Measurements from ENCODE around the gene TCEAL3. TPM values are rescaled to one million over a fixed set of nuclear protein-coding genes. Genes with fewer than 3 reads are reported as not detected.

The TCEAL3 gene
- total and polyA plus RNA-seq, 2 of the 8 experiments (the other 6 are each of a cell fraction or from before 2014, with no cell fraction given): 4.4 to 12.0 TPM

DNA sequence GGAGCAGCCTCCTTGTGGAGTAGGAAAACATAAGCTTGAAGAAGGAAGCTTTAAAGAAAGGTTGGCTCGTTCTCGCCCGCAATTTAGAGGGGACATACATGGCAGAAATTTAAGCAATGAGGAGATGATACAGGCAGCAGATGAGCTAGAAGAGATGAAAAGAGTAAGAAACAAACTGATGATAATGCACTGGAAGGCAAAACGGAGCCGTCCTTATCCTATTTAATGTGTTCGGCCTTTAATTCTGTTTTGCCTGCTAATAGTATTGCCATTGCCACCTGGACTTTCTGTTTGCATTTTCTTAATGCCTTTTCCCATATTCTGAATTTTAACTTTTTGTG, 22.4 kb downstream of the TCEAL3 start:
- Histone ChIP-seq H4K5ac (ENCODE audit: insufficient read length, low read depth, low read length) (no peak overlapping the region), H3K79me1 (ENCODE audit: low read depth, low read length) (no peaks in the 10 kb centered on the region), H3K9me3 (ENCODE audit: insufficient read depth in 2 of 2, low read depth in 1 of 2, low read length in 1 of 2) (no peaks in the 10 kb centered on the region), H3K27me3 (replicated peaks in 1 of 4; ENCODE audit: control insufficient read depth in 3 of 4, extremely low read depth in 1 of 4, insufficient read depth in 3 of 4, low read length in 3 of 4) (no peaks in the 10 kb centered on the region), H3K4ac (replicated peaks; ENCODE audit: insufficient read length, low read depth, low read length) (no peak overlapping the region), H3K18ac (ENCODE audit: extremely low read depth, low read length) (no peak overlapping the region), H2BK5ac (ENCODE audit: low read depth, low read length) (no peak overlapping the region), H4K20me1 (replicated peaks in 1 of 2; ENCODE audit: control insufficient read depth in 1 of 2, insufficient read depth in 2 of 2, low read length in 2 of 2) (no peaks in the 10 kb centered on the region), H3K23ac (ENCODE audit: insufficient read length) (no peak overlapping the region), H2AFZ (ENCODE audit: low read length) (peak overlapping the region; percentile 92; the same call in 1 of the 2 replicates), H2BK15ac (ENCODE audit: low read length) (no peak overlapping the region), H3K4me1 (replicated peaks in 1 of 4; ENCODE audit: control insufficient read depth in 3 of 4, insufficient read depth in 4 of 4, low read length in 3 of 4) (no peaks in the 10 kb centered on the region), H3K56ac (replicated peaks; ENCODE audit: insufficient read length, low read depth, low read length) (no peak overlapping the region), H4K91ac (replicated peaks; ENCODE audit: insufficient read length, low read length) (no peak overlapping the region), H2BK20ac (ENCODE audit: low read length) (no peak overlapping the region), H4K8ac (ENCODE audit: extremely low read depth, insufficient read depth, low read length) (no peak overlapping the region), H3K14ac (ENCODE audit: insufficient read length) (no peak overlapping the region), H3K27ac (ENCODE audit: low read depth, low read length) (no peak overlapping the region), H3K4me3 (ENCODE audit: extremely low read depth in 1 of 4, insufficient read depth in 2 of 4, low read depth in 3 of 4, low read length in 4 of 4) (peak overlapping the region; percentile 44 to 92 (median 70); a peak in 7 of 8 replicates), H3K4me2 (ENCODE audit: insufficient read depth in 1 of 2, low read depth in 2 of 2, low read length in 2 of 2) (peak overlapping the region; percentile 66 to 92), H3K9ac (replicated peaks in 1 of 4; ENCODE audit: extremely low read depth in 1 of 4, low read depth in 3 of 4, low read length in 3 of 4) (peak overlapping the region in 2 of 4 experiments; percentile 22 to 39; a peak in 3 of 7 replicates), H3K79me2 (ENCODE audit: control insufficient read depth in 1 of 2, insufficient read depth in 2 of 2, low read length in 2 of 2) (no peaks in the 10 kb centered on the region), H3K36me3 (ENCODE audit: control insufficient read depth in 2 of 4, insufficient read depth in 4 of 4, low read length in 3 of 4) (no peaks in the 10 kb centered on the region), H2AK5ac (ENCODE audit: low read depth, low read length) (no peak overlapping the region), H2BK12ac (ENCODE audit: low read depth, low read length) (no peak overlapping the region), H3K23me2 (ENCODE audit: low read depth, low read length) (0 out of 2 replicates have a peak, but pooled peaks cover 5% of the 10 kb centered on the region), H2BK120ac (replicated peaks; ENCODE audit: low read depth, low read length) (no peak overlapping the region)
- FAIRE-seq (no peak), DNase-seq (ENCODE audit: low read depth in 1 of 2, low spot score in 2 of 2) (no peak)
- WGBS, 2 experiments (ENCODE audit: extremely low coverage in 1 of 2, insufficient coverage in 1 of 2, insufficient read length in 1 of 2, insufficient replicate concordance in 2 of 2, low coverage in 1 of 2, low lambda C conversion rate in 2 of 2, missing lambda C conversion rate in 1 of 2): 35% methylated on average over 6 of the region's 6 CpGs; no CpG with 5 or more reads in 1 of the 2 experiments
- POLR2A ChIA-PET (ENCODE audit: partially characterized antibody): interaction anchor here (0.8 to 1.7 kb wide), 4 partner anchors 10 to 37 kb away, joined by 3 to 7 read pairs (median 3); no protein-coding TSS in a partner anchor
- CTCF ChIA-PET (ENCODE audit: partially characterized antibody): interaction anchor here (0.8 to 1.9 kb wide), 10 partner anchors 13 to 143 kb away, joined by 3 to 8 read pairs (median 5); no protein-coding TSS in a partner anchor
- no peak for TF ChIP-seq CBX8 (IDR thresholded peaks at IDR 0.05; ENCODE audit: borderline replicate concordance, low read depth, low read length)
- TF ChIP-seq BCL11A (IDR thresholded peaks at IDR 0.05; ENCODE audit: low read depth in 2 of 2, low read length in 2 of 2): no peak
- TF ChIP-seq, protein P1, sequence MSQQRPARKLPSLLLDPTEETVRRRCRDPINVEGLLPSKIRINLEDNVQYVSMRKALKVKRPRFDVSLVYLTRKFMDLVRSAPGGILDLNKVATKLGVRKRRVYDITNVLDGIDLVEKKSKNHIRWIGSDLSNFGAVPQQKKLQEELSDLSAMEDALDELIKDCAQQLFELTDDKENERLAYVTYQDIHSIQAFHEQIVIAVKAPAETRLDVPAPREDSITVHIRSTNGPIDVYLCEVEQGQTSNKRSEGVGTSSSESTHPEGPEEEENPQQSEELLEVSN (IDR thresholded peaks at IDR 0.05): no peak
- TF ChIP-seq ASH2L (IDR thresholded peaks at IDR 0.05; ENCODE audit: low read length): no peak
- TF ChIP-seq SIRT6 (IDR thresholded peaks at IDR 0.05; ENCODE audit: low read length): no peak
- TF ChIP-seq TEAD4 (IDR thresholded peaks at IDR 0.05; ENCODE audit: low read depth, low read length): no peak
- TF ChIP-seq MAFK (IDR thresholded peaks at IDR 0.05; ENCODE audit: low read depth, low read length): no peak
- no peak for TF ChIP-seq ZNF274 (IDR thresholded peaks at IDR 0.05; ENCODE audit: borderline replicate concordance, extremely low read depth, low read length)
- TF ChIP-seq KDM5A (IDR thresholded peaks at IDR 0.05; ENCODE audit: low read length): no peak
- no peak for TF ChIP-seq SRF (IDR thresholded peaks at IDR 0.05; ENCODE audit: low read depth, low read length)
- no peak for TF ChIP-seq SP4 (IDR thresholded peaks at IDR 0.05; ENCODE audit: low read length)
- no peak for TF ChIP-seq PHF8 (conservative IDR thresholded peaks at IDR 0.05; ENCODE audit: low read depth, low read length)
- TF ChIP-seq RNF2 (IDR thresholded peaks at IDR 0.05; ENCODE audit: borderline replicate concordance, low read depth, low read length, missing control alignments, poor library complexity, severe bottlenecking): no peak
- no peak for TF ChIP-seq SIX5 (IDR thresholded peaks at IDR 0.05; ENCODE audit: low read depth, low read length)
